ENCODE measurements around the gene POTEG.
"Not testable (repeated sequence)": the region's sequence is repeated elsewhere in the genome, so short reads cannot be mapped to it uniquely, and the experiment has no call there.

POTEG gene

DNA sequence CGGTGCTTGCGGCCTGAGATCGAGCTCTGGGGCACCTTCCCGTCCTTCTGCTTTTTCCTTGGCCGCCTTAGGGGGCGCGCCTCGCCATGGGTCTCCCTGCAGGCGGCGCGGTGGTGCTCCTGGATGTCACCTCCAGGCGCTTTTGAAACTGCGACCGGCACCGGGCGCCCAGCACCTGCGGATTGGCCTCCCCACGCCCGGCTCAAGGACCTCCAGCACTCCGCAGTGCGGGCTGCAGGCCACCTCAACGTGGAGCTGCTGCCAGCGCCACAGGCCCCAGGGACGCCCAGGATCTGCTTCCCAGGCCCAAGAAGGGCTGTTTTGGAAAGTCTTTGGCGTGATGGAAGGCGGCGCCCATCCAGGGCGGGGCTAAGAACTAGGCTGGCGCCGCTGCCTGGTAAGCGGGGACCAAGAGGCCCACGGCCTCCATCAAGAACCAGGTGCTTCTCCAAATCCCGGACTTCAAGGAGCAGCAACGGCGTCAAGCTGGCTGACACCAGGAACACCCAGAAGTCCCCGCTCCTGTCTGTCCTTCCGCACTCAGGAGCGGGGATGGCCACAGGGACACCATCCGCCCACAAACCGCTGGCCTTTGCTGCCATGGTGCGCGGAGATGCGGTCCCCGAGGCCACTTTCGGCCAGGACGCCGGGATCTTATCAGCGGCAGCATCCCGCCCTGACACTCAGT, 61.2 kb downstream of the POTEG start:
- not testable (repeated sequence) for DNase-seq

DNA sequence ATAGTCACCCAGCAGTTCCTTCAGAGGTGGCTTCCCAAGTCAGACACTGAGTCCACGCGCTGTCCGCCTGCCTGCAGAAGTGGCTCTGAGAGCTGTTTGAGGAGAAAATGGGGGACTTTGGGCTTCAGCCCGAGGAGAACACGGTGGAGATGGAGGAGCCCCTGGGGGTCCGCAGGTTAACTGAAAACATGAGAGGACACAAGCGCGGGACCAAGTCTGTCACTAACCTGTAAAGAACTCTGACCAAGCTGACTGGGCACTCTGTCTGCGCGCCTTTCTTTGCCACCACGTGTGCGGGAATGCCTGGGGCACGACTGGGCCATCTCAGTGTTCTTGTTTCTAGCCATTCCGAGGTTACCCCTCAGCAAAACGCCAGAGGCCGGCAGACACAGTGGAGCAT, 62.4 kb downstream of the POTEG start:
- DNase-seq: not testable (repeated sequence)

DNA sequence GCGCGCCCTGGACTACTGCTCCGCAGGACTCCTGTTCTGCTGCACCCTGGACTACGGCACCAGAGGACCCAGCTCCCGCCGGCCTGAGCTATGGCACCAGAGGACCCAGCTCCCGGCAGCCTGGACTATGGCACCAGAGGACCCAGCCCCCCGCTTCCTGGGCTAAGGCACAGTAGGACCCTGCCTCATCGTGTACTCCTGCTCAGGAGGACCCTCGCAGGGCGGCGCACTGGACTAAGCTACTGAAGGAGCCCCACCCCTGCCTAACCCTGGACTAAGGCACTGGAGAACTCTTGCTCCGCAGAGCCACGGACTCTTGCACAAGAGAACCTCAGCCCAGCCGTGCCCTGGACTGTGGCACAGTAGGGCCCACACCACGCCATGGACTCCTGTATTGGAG, 71.3 kb downstream of the POTEG start:
- DNase-seq: not testable (repeated sequence)

DNA sequence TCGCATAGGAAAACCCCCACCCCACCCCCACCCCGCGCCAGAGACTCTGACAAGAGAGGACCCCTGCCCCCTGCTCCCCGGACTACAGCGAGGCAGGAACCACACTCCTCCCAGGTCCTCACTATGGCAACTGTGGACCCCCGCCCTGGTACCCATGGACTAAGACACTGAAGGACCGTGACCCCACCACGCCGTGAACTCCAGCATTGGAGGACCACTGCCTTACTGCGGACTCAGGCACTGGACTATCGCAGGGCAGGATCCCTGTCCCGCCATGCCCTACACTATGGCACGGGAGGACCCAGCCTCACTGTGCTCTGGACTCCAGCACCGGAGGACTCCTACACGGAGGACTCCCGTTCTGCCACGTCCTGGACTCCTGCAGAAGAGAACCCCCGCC, 71.8 kb downstream of the POTEG start:
- DNase-seq: not testable (repeated sequence)

DNA sequence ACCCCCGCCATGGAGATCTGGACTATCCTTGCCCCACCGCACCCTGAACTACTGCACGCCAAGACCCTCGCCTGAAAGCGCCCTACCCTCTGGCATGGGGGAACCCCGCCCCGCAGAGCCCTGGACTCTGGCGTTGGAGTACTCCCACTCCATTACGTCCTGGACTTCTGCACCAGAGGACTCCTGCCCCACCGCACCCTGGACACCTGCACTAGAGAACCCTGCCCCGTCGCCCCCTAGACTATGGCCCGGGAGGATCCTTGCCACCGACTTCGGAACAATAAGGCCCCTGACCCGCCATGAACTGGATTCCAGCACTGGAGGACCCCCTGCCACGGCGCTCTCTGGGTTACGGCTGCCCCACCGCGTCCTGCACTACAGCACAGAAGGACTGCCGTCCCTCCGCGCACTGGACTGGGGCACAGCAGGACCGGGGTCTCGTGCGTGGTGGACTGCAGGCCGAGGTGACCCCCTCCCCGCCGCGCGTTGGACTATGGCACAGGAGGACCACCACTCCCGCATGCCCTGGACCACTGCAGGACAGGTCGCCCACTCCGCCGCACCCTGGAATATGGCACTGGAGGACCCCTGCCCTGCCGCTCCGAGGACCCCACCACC, 72.4 kb downstream of the POTEG start:
- DNase-seq: not testable (repeated sequence)

DNA sequence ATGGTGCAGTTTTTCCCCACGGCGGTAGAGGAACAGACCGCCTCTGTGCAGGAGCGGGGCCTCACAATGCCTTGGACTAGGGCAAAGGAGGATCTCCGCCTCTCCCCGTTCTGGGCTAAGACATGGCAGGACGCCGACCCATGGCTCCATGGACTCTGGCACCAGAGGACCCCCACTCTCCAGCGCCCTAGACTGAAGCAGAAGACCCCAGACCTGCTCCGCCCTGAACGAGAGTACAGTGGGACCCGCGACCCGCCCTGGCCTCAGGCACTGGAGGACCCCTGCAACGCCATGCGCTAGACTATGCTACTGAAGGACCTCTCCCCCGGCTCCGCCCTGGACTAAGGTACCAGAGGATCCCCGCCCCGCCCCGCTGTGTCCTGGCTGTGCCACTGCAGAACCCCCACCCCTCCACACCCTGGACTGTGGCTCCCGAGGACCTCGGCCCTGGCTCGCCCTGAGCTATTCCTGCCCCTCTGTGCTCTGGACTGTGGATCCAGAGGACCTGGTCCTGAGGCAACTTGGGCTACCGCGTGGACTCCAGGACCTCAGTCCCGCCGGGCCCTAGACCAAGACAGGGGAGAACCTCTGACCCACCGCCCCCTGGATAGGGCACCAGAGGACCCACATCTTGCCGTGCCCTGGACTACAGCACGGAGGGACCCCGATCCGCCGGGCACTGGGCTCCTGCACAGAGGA, 73.1 kb downstream of the POTEG start:
- not testable (repeated sequence) for DNase-seq
